Right forelimb (tissue), 1 donor: ENCODE data around the gene ORMDL3.
"Not testable (repeated sequence)": the region's sequence is repeated elsewhere in the genome, so short reads cannot be mapped to it uniquely, and the experiment has no call there.

Experiments
- DNase-seq: peaks from one replicate; pipeline ENCODE4 v3.0.0-alpha.2; 2018

Gene ORMDL3

DNA sequence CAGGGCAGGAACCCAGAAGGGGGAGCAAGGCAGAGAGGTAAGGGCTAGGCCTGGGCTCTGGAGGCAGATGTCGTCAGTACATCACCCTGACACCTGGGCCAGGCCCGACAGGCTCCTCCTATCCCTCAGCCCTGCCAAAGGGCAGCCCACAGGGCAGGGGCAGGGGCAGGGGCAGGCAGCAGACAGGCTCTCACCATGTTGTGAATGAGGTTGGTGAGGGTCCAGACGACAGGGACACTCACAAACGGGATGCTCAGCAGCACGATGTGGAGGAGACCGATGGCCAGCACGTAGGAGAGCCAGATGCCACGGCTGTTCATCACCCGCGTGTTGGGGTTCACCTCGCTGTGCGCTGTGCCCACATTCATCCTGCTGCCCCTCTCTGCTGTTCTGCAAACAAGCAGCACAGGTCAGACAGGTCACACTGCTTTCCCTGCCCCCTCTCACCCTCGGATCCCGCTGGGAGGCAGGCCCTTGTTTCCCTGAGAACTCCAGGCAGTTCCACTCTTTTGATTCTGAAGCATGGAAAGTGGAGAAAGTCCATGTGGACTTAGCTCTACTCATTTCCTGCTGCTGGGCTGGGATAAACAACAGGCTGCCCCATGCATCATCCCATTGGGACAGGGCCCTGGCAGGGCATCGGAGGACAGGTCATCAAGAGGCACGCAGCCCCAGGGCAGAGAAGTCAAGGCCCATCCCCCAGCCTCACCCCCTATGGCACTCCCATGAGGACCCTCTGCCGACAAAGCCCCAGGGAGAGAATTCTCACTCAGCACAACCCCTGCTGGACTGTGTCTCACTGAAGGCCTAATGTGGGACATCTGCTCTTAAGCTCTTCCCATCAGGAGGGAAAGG is 3.3 kb downstream of the ORMDL3 start:
- DNase-seq: no peak

DNA sequence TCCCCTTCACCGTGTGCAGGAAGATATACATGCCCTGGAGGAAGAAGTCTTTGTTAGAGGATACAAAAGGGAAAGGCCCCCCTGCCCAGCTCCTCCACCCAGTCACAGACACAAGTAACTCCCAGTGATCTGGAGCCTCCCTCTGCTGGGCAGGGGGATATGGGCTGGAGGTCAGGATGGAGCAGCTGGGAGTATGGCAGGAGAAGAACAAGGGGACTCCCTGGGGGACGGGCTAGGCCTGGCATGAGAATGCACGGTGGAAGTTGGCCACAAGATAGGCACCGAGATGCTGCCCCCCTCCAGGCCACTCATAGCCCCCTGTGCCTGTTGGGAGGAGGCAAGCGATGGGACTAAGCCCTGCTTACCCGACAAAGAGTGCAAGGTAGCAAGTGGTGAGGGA is 4.2 kb downstream of the ORMDL3 start:
- peak; percentile 19 for DNase-seq

DNA sequence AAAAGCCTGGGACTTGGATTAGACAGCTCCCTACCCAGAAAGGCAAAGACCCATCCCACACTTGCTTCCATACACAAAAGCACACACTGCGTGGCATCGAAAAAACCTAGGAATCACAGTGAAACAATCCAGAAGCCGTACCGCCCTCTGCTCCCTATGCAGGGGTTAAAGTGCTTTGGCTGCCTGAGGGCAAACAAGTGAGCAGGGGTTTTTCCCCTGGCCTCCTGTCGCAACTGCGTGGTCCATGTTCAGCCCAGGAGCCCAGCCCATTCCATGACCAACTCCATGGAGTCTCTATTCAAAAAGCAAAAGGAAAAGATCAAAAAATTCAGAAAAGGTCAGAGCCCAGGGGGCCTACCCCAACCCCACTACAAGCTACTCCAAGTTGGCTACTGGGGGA is 5.4 kb downstream of the ORMDL3 start:
- no peak for DNase-seq

DNA sequence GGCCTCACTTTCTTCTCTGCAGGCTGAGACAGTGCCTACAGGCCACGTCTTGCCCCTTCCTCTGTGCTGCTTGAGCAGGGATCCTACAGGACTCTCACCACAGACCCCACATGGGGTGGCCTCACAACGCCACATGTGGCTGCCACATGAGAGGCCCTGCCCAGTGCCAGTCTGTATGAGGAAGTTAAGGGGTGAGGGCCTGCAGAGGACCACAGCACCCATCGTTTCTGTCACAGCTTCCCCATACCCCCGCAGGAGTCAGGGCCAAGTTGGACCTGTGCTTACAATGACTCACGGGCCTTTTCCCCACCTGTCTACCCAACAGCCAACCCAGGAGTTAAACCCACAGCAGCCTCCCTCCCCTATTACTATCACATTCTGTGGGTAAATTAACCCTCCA is 6.1 kb downstream of the ORMDL3 start:
- no peak for DNase-seq

DNA sequence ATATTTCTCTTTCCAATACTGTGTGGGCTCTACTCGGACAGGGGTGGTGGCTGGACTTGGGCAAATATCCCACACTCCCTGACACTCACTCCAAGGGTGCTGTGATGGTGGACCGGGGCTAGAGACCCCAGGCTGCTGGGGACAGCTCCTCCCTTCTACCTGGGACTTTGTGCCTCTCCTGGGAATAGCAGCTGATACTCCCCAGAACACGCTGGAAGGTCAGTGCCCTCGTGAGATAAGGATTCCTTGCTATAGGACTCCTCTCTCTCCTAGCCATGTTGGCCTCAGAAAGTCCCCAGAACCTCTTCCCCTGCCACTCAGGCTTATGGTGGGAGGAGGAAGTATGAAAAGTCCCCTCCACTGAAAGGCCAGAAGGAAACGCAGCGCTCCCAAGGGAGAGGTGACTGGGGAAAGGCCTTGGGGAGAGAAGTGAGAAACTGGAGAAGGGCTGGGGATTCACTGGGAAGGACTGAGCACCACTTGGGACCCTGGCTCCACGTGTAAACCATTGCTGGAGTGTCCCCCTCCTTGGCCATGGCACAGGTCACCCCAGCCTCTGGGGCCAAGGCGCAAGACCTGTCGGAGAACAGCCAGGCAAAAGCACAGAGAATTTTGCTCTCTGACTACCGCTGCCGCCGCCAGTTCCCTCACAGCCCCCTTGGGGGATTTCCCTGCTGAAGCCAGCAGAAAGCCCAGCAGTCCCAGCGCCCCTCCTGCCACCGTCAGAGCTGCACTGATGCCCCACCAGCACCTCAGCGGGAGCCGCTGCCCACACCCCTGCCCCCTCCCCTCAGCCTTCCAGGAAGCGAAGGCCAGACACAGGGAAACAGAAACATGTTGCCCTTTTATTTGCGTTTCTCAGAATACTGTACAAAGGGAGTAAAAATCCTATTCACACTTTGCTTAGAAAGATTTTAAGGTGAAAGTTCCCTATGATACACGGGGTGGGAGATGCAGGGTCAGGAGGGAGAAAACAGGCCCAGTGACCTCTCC is 6.9 kb downstream of the ORMDL3 start:
- no peak for DNase-seq

DNA sequence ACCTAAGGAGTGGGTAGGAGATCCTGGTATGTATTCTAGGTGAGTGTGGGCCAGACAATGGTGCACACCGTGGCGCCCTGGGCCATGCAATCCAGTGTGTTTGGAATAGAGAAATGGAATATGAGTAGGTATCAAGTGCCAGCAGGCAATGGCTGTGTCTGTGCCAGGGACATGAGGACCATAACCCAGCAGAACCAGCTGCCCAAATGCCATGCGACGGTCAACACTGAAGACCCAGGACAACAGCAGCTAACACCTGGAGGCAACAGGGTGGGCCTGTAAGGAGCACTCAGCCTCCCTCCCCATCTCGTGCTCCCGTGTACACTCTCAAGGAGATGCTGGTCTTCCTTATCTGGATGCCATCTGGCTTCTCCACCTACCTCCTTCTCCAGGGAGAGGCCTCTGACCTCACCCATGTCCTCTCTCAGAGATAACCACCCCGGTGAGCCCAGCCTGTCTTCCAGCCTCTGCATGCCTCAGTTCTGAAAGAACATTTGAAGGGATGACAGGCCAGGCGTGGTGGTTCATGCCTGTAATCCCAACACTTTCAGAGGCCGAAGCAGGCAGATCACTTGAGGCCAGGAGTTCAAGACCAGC is 8.2 kb downstream of the ORMDL3 start:
- DNase-seq: no peak

DNA sequence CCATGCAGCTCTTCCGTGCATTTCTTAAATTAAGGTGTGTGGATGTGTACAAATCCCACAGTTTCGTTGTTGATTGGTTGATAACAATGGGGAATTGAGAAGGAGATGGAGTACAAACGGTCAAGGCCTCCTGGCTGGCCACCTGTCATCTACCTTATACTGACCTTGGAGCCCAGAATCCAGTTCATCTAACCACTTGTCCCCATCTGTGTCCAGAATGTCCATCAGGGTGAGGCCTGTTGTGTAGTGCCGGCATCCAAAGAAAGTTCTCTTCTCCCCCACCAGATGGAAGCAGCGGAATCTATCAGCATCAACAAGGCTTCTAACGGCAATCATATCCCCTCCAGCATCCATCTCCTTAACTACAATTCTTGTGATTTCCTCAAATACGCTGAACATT is 10.5 kb downstream of the ORMDL3 start:
- DNase-seq: no peak

DNA sequence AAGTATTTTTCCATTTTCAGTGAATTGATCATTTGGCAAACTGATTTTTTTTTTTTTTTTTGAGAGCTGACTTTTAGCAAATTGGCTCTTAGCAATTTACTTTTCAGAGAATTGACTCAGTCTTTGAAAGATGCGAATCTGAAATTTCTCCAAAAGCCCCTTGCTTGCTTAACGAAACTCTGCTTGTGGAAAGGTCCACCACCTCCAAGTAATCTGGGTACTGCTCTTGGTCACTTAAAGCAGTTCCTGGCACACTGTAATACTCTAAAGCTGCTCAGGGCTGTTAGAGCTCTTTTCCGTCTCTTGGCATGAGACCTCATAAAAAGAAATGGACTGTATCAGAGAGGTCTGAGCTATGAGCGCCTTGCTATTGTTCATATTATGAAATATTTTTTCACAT is 11.8 kb downstream of the ORMDL3 start:
- no peak for DNase-seq

DNA sequence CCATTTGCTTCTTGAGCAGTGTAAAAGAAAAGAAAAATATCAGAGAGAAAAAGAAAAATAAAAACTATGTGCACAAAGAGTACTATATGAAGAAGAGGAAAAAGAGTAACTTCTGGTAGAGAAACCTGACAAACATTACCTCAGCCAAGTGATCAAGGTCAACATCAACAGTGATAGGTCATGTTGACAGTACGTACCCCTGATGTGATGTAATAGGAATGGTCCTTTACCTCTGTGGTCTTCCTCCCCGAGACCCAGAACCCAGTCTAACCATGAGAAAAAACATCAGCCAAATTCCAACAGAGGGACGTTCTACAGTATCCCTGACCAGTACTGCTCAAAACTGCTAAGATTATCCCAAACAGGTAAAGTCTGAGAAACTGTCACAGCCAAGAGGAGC is 13.4 kb downstream of the ORMDL3 start:
- DNase-seq: no peak

DNA sequence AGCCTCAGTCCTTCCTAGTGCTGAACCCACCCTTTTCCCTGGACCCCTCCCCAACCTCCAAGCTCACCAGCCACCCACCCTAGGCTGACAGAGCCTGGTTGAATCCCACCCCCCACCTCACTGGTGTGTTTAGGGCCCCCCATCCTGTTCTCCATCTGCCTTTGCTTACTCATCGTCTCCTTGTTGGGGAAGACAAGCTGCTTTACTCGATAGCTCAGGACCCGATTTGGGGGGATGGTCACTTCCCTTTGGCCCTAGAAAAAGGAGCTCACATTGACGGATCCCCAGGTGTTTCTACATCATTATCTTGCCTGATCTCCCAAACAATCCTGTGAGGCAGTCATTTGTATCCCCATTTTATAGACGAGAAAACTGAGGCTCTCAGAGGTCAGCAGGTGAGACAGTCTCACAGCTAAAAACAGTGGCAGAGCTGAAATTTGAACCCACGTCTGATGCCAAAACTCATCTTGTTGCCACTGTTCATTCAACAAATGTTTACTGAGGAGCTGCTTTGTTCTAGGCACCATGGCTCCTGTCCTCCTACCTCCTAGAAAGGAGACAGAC is 18.5 kb downstream of the ORMDL3 start:
- no peak for DNase-seq

DNA sequence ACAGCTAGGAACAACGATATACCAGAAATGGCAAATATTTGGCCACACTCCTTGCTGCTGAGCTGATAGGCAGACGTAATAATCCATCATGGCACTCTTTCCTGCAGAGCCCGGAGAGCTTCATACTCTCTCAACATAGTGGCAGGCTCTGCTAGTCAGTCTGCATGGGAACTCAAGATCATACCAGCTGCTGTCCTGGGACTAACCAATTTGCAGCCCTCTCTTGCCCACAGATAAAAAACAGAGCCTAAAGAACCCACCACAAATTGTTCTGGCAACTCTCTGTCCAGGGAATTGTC is 22.5 kb downstream of the ORMDL3 start:
- no peak for DNase-seq

DNA sequence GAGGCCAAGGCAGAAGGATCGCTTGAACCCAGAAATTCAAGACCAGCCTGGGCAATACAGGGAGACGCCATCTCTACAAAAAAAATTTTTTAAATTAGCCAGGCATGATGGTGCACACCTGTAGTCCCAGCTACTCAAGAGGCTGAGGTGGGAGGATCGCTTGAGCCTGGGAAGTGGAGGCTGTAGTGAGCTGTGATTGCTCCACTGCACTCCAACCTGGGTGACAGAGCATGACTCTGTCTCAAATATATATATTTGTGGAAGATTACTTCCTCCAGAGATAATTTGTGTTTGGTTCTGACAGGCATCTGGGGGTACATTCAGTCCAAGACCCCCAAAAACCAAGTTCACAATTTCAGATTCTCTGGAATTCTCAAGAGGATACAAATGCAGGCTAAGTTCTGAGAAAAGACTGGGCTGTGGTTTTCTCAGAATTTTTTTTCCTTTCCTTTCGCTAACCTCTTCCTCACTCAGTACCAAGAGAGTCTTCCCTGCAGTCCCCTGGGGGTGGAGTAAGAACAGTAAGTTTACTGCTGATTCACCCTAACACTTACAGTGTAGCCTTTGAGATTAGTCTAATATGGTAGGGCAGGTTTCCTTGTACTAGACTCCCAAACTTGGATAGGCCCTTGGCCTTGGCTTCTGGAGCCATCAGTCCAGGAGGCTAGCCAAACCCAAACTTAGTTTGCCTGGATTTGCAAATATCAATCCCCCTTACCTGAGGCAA is 24.1 kb downstream of the ORMDL3 start:
- DNase-seq: no peak

DNA sequence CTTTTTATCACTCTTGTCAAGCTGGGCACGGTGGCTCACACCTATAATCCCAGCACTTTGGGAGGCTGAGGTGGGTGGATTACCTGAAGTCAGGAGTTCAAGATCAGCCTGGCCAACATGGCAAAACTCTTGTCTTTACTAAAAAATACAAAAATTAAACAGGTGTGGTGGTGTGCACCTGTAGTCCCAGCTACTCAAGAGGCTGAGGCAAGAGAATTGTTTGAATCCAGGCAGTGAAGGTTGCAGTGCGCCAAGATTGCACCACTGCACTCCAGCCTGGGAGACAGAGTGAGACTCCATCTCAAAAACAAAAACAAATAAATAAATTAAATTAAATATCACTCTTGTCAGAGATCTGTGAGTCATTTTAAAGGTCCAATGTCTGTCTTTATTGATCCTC is 25.4 kb downstream of the ORMDL3 start:
- DNase-seq: not testable (repeated sequence)

DNA sequence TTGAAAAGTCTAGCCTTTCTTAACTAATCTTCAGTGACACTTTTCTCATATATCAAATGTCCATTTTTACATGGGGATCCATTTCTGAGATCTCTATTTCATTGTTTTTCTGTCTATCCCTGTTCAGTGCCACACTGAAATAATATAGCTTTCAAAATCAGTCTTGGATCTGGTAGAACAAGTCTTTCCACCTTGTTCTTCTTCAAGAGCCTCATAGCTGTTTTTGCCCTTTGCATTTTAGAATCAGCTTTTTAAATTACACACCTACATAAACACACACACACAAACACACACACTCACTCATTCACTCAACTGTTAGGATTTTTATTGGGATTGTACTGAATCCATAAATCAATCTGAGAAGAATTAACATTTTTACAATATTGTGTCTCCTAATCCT is 28.2 kb downstream of the ORMDL3 start:
- DNase-seq: no peak

DNA sequence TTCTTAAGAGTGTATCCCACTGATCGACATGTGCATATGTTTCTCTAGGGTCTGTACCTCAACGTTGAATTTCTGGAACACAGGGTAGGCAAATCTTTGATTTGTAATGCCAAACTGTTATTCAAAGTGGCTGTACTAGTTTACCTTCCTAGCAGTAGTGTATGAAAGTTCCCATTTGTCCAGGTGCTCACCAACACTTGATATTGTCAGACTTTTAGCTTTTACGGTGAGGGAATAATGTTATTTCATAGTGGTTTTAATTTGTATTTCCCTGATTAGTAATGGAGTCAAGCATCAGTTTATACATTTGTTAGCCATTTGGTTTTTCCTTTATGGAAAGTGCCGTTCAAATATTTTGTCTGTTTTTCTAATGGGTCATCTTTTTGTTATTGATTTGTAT is 29.3 kb downstream of the ORMDL3 start:
- no peak for DNase-seq

DNA sequence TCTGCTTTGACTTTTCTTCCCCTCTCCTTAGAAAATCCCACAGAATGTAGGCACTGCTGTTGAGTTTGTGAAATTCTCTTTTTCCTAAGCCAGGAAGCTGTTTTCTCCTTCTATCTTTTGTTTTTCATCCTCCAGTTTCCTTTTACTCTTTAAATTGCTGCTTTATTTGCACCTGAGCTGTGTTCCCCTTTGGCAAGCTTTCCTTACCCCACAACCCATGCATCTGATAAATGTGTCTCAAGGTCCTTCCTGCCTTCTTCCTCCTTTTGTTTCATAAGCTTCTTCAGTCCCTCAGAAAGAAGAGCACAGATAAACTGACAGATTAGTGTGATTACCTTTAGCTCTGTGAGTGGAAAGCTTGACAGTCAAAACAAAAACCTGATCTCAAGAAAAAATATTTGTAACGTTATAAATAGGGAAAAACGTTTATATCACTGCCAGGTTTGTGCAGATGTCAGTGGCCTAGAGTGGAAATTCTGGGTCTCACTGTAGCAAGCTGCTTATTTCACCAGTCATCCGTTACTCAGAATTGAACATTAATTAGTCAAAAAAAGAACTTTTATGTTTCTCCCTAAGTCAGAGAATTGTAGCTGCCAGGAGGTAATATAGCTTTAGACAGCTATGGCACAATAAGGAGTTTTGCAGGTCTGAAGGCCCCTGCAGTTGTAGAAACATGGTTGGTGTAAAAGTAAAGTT is 32.6 kb downstream of the ORMDL3 start:
- no peak for DNase-seq

DNA sequence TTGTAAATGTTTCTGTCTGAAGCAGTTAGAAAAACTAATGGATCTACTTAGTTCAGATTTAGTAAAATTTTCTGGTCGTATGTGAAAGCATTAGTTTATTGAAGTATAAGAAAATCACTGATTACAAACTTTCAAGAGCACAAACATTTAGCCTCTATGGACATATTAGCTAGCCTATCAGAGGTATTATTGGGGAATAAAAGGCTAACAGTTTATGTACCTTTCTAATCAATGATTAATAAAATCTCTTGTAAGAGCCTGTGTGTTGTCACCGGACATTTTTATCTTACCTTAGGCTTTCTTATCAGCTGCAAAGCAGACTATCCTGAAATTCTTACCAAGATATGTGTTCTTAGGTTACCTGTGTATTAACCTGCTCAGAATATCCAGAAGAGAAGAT is 38.2 kb downstream of the ORMDL3 start:
- no peak for DNase-seq

DNA sequence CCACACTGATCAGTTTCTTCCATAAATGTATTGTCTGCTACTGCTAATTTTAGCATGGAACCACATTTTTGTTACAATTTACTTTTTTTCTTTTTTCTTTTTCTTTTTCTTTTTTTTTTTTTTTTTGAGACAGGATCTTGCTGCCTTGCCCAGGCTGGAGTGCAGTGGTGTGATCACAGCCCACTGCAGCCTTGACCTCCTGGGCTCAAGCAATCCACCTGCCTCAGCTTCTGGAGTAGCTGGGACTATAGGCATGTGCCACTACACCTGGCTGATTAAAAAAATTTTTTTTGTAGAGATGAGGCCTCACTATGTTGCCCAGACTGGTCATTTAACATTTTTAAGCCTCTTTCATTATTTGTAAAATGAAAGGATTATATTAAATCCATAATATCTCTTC is 40.3 kb downstream of the ORMDL3 start:
- no peak for DNase-seq

DNA sequence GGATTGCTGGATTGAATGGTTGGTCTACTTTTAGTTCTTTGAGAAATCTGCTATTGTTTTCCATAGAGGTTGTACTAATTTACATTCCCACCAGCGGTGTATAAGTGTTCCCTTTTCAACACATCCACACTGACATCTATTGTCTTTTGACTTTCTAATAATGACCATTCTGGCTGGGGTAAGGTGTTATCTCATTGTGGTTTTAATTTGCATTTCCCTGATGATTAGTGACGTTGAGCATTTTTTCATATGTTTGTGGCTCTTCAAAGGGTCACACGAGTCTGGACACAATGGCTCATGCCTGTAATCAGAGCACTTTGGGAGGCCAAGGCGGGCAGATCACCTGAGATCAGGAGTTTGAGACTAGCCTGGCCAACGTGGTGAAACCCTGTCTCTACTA is 41.3 kb downstream of the ORMDL3 start:
- not testable (repeated sequence) for DNase-seq

DNA sequence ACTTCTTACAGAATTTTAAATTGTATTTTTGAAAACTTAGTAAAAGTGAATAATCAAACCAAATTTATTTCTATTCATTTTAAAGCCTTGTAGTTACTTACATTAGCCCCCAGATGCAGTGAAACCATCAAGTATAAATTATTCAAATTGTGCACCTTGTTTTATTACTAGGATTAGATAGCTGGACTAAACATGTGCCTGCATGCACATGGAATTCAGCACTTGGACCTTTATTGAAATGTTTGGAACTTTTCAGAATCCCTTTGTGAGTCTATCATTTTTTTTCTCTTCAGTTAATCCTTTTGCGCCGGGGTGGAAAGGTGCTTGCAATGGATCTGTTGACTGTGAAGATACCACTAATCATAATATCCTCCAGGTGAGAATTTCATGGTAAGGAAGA is 54.6 kb downstream of the ORMDL3 start:
- no peak for DNase-seq

DNA sequence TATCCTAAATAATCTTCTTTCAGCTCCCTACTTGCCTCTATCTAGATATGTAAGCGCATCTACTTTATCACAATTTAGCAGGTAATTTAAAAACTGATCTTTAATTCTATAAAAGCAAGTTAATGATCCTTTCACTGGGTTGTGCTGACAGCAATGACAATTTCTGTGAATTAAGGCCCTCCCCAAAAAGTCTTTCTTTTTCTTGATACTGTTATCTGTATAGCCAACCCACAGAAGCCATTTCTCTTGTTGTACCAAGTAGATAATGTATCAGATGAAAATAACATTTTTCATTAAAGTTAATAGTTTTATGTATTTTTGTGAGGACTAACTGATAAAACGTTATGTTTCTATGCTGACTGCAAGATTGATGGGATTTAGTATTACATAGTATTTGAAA is 55.6 kb downstream of the ORMDL3 start:
- no peak for DNase-seq
